ENCODE results near the gene RNF14.

The RNF14 gene

GRCh38 chr5:141960018-141960417, 8.9 kb upstream of the RNF14 start:
- Histone ChIP-seq H4K8ac (ENCODE audit: low read depth, low read length) (no peak overlapping the region), H2BK12ac (ENCODE audit: low read length) (no peak overlapping the region), H3K27ac (ENCODE audit: low read depth, low read length) (no peak overlapping the region), H3K27me3 (ENCODE audit: insufficient read depth, low read length) (no peaks in the 10 kb centered on the region), H3K9me3 (ENCODE audit: insufficient read depth, low read depth, low read length) (peaks cover 2% of the 10 kb centered on the region), H3K4me2 (ENCODE audit: low read length) (no peak overlapping the region), H3K18ac (ENCODE audit: low read length) (no peak overlapping the region), H2AK5ac (ENCODE audit: low read length) (no peak overlapping the region), H3K23ac (ENCODE audit: low read length) (no peak overlapping the region), H3K4me1 (ENCODE audit: control insufficient read depth in 1 of 2, insufficient read depth in 2 of 2, low read length in 2 of 2) (no peaks in the 10 kb centered on the region), H3K9ac (ENCODE audit: low read length) (no peak overlapping the region), H4K91ac (ENCODE audit: low read depth, low read length) (no peak overlapping the region), H4K12ac (ENCODE audit: low read depth, low read length) (no peak overlapping the region), H2BK5ac (ENCODE audit: low read depth, low read length, poor library complexity) (no peak overlapping the region), H2AFZ (ENCODE audit: insufficient read depth, low read length, poor library complexity) (no peak overlapping the region), H3K36me3 (ENCODE audit: control insufficient read depth in 1 of 2, insufficient read depth in 2 of 2, low read length in 2 of 2) (no peaks in the 10 kb centered on the region), H3K79me2 (ENCODE audit: control insufficient read depth, insufficient read depth, low read length, poor library complexity) (no peaks in the 10 kb centered on the region), H3K14ac (ENCODE audit: low read length) (no peak overlapping the region), H2BK120ac (ENCODE audit: insufficient read depth, low read length, poor library complexity) (no peak overlapping the region), H3K4me3 (ENCODE audit: low read depth, low read length) (no peak overlapping the region), H3K4ac (ENCODE audit: low read depth, low read length) (no peak overlapping the region), H3K79me1 (ENCODE audit: low read length) (no peaks in the 10 kb centered on the region)
- WGBS (ENCODE audit: extremely low coverage, insufficient coverage, insufficient read length): no CpG with 5 or more reads among the region's 10 CpGs
- no peak for DNase-seq

- WGBS (ENCODE audit: extremely low coverage, insufficient coverage, insufficient read length): no CpG with 5 or more reads among the region's 14 CpGs
- Histone ChIP-seq H3K18ac (ENCODE audit: low read length) (no peak overlapping the region), H4K91ac (ENCODE audit: low read depth, low read length) (no peak overlapping the region), H3K79me2 (ENCODE audit: control insufficient read depth, insufficient read depth, low read length, poor library complexity) (no peaks in the 10 kb centered on the region), H2BK120ac (ENCODE audit: insufficient read depth, low read length, poor library complexity) (no peak overlapping the region), H3K27ac (ENCODE audit: low read depth, low read length) (no peak overlapping the region), H3K27me3 (ENCODE audit: insufficient read depth, low read length) (no peaks in the 10 kb centered on the region), H3K36me3 (ENCODE audit: control insufficient read depth in 1 of 2, insufficient read depth in 2 of 2, low read length in 2 of 2) (no peaks in the 10 kb centered on the region), H2BK12ac (ENCODE audit: low read length) (no peak overlapping the region), H3K9ac (ENCODE audit: low read length) (no peak overlapping the region), H3K79me1 (ENCODE audit: low read length) (no peaks in the 10 kb centered on the region), H3K4me3 (ENCODE audit: low read depth, low read length) (no peak overlapping the region), H2BK5ac (ENCODE audit: low read depth, low read length, poor library complexity) (no peak overlapping the region), H2AFZ (ENCODE audit: insufficient read depth, low read length, poor library complexity) (no peak overlapping the region), H3K14ac (ENCODE audit: low read length) (no peak overlapping the region), H4K12ac (ENCODE audit: low read depth, low read length) (no peak overlapping the region), H3K4me2 (ENCODE audit: low read length) (peak overlapping the region; percentile 31), H3K9me3 (ENCODE audit: insufficient read depth, low read depth, low read length) (peaks cover 2% of the 10 kb centered on the region), H2AK5ac (ENCODE audit: low read length) (no peak overlapping the region), H3K4ac (ENCODE audit: low read depth, low read length) (no peak overlapping the region), H3K23ac (ENCODE audit: low read length) (no peak overlapping the region), H4K8ac (ENCODE audit: low read depth, low read length) (no peak overlapping the region), H3K4me1 (ENCODE audit: control insufficient read depth in 1 of 2, insufficient read depth in 2 of 2, low read length in 2 of 2) (no peaks in the 10 kb centered on the region)
- DNase-seq: peak; percentile 75 to 97
These were observed 8.2 kb upstream of the RNF14 start for GRCh38 chr5:141960449-141961323.

- H3K23ac ChIP-seq (ENCODE audit: low read length): no peak overlapping the region
- no peak overlapping the region for H3K4me3 ChIP-seq (ENCODE audit: low read depth, low read length)
- H3K79me2 ChIP-seq (ENCODE audit: control insufficient read depth, insufficient read depth, low read length, poor library complexity): no peaks in the 10 kb centered on the region
- no peak overlapping the region for H3K9ac ChIP-seq (ENCODE audit: low read length)
- no peak overlapping the region for H4K8ac ChIP-seq (ENCODE audit: low read depth, low read length)
- no peak overlapping the region for H2BK12ac ChIP-seq (ENCODE audit: low read length)
- no peak overlapping the region for H3K4me2 ChIP-seq (ENCODE audit: low read length)
- no peak for DNase-seq
- H3K4me1 ChIP-seq (ENCODE audit: control insufficient read depth in 1 of 2, insufficient read depth in 2 of 2, low read length in 2 of 2): no peaks in the 10 kb centered on the region
- no peak overlapping the region for H2BK5ac ChIP-seq (ENCODE audit: low read depth, low read length, poor library complexity)
- H3K36me3 ChIP-seq (ENCODE audit: control insufficient read depth in 1 of 2, insufficient read depth in 2 of 2, low read length in 2 of 2): no peaks in the 10 kb centered on the region
- H3K18ac ChIP-seq (ENCODE audit: low read length): no peak overlapping the region
- H3K27ac ChIP-seq (ENCODE audit: low read depth, low read length): no peak overlapping the region
- no peak overlapping the region for H2AFZ ChIP-seq (ENCODE audit: insufficient read depth, low read length, poor library complexity)
- no peaks in the 10 kb centered on the region for H3K27me3 ChIP-seq (ENCODE audit: insufficient read depth, low read length)
- no peaks in the 10 kb centered on the region for H3K79me1 ChIP-seq (ENCODE audit: low read length)
- H3K14ac ChIP-seq (ENCODE audit: low read length): no peak overlapping the region
- no peak overlapping the region for H2AK5ac ChIP-seq (ENCODE audit: low read length)
- WGBS (ENCODE audit: extremely low coverage, insufficient coverage, insufficient read length): no CpG with 5 or more reads among the region's 3 CpGs
- H4K91ac ChIP-seq (ENCODE audit: low read depth, low read length): no peak overlapping the region
- no peaks in the 10 kb centered on the region for H3K9me3 ChIP-seq (ENCODE audit: insufficient read depth, low read depth, low read length)
- H4K12ac ChIP-seq (ENCODE audit: low read depth, low read length): no peak overlapping the region
- H3K4ac ChIP-seq (ENCODE audit: low read depth, low read length): no peak overlapping the region
- H2BK120ac ChIP-seq (ENCODE audit: insufficient read depth, low read length, poor library complexity): no peak overlapping the region
These were observed 7.4 kb upstream of the RNF14 start for GRCh38 chr5:141961466-141961865.

DNA sequence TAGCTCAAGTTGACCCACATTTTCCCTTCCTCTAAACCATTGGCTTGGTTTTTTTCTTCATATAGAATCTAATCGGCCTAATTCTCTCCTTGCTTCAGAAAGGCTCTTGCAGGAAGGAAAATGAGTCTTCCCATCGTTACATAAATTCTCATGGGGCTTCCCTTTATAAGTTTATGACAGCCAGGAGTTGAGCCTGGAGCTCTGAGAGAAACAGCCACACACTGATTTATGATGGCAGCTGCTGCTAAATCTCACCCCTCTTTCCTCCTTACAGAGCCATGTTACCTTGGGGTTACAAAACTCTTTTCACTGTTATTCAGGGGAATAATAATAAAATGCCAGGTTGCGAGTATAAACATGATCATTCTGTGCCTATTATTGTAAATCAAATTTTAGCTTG, 5.2 kb upstream of the RNF14 start:
- no peak overlapping the region for H2BK120ac ChIP-seq (ENCODE audit: insufficient read depth, low read length, poor library complexity)
- no peaks in the 10 kb centered on the region for H3K79me1 ChIP-seq (ENCODE audit: low read length)
- H4K8ac ChIP-seq (ENCODE audit: low read depth, low read length): no peak overlapping the region
- H2BK5ac ChIP-seq (ENCODE audit: low read depth, low read length, poor library complexity): no peak overlapping the region
- H2AK5ac ChIP-seq (ENCODE audit: low read length): no peak overlapping the region
- no peaks in the 10 kb centered on the region for H3K79me2 ChIP-seq (ENCODE audit: control insufficient read depth, insufficient read depth, low read length, poor library complexity)
- H4K12ac ChIP-seq (ENCODE audit: low read depth, low read length): no peak overlapping the region
- no peak overlapping the region for H3K18ac ChIP-seq (ENCODE audit: low read length)
- no peak overlapping the region for H3K9ac ChIP-seq (ENCODE audit: low read length)
- WGBS (ENCODE audit: extremely low coverage, insufficient coverage, insufficient read length): no CpG with 5 or more reads among the region's 3 CpGs
- H3K4me2 ChIP-seq (ENCODE audit: low read length): no peak overlapping the region
- no peak overlapping the region for H3K23ac ChIP-seq (ENCODE audit: low read length)
- no peaks in the 10 kb centered on the region for H3K9me3 ChIP-seq (ENCODE audit: insufficient read depth, low read depth, low read length)
- no peaks in the 10 kb centered on the region for H3K27me3 ChIP-seq (ENCODE audit: insufficient read depth, low read length)
- DNase-seq: no peak
- H3K4me3 ChIP-seq (ENCODE audit: low read depth, low read length): no peak overlapping the region
- H3K27ac ChIP-seq (ENCODE audit: low read depth, low read length): no peak overlapping the region
- H2AFZ ChIP-seq (ENCODE audit: insufficient read depth, low read length, poor library complexity): no peak overlapping the region
- H4K91ac ChIP-seq (ENCODE audit: low read depth, low read length): no peak overlapping the region
- no peak overlapping the region for H3K14ac ChIP-seq (ENCODE audit: low read length)
- no peaks in the 10 kb centered on the region for H3K36me3 ChIP-seq (ENCODE audit: control insufficient read depth in 1 of 2, insufficient read depth in 2 of 2, low read length in 2 of 2)
- H3K4me1 ChIP-seq (ENCODE audit: control insufficient read depth in 1 of 2, insufficient read depth in 2 of 2, low read length in 2 of 2): no peaks in the 10 kb centered on the region
- no peak overlapping the region for H2BK12ac ChIP-seq (ENCODE audit: low read length)
- H3K4ac ChIP-seq (ENCODE audit: low read depth, low read length): no peak overlapping the region
